ENCODE data around the gene KLHDC3. TPM values are rescaled to one million over a fixed set of nuclear protein-coding genes. Genes with fewer than 3 reads are reported as not detected.

Gene KLHDC3
- total and polyA plus RNA-seq, 9 of the 15 experiments (the other 6 are each of a cell fraction or from before 2014, with no cell fraction given), result 4.5 to 171 (median 107) TPM

DNA sequence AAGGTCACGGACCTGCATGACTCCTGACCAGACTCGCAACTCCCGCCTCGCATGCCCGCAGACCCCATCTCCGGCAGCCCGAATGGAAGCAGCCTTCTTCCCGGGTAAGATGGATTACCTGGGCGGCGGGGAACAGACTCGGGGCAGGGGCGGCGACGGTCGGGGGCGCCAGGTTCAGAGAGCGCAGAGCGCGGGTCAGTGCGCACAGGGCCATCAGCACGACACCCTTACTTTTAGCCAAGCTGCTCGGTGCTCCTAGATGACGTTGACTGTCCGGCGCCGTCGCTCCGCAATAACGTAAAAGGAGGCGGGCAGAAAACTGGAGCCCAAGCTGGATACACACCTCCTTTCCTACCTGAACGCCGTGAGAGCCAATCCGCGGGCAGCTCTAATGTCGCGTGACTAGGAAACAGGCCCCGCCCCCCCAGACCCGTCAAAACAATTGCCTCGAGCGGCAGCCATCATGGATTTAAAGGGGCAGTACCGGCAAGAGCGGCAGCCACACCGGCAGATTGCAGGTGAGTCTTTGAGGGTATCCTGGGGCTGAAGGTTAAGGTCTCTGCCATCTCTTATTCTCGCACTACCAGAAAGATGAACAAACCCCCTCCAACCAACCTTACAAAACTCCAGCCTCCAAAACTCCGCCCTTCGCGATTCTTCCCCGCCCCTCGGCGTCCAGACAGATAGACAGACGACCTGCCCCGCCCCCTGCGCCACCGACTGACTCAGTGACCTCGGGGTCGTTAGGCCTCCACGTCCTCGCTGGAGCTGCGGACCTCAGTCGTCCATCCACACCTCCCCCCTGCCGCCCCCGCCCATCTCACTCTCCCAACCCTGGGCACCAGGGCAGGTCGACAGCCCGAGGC is 45.4 kb downstream of the KLHDC3 start, which contains the start of the genes KLC4 and MRPL2 (continued):
- peak; percentile 50 for TF ChIP-seq PCBP1 (IDR thresholded peaks at IDR 0.05; ENCODE audit: low read depth, low read length, poor library complexity, severe bottlenecking)
- no peak for TF ChIP-seq XRCC5 (IDR thresholded peaks at IDR 0.05; ENCODE audit: low read depth, low read length)
- TF ChIP-seq, protein P1, sequence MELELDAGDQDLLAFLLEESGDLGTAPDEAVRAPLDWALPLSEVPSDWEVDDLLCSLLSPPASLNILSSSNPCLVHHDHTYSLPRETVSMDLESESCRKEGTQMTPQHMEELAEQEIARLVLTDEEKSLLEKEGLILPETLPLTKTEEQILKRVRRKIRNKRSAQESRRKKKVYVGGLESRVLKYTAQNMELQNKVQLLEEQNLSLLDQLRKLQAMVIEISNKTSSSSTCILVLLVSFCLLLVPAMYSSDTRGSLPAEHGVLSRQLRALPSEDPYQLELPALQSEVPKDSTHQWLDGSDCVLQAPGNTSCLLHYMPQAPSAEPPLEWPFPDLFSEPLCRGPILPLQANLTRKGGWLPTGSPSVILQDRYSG (tag; conservative IDR thresholded peaks at IDR 0.05; ENCODE audit: low read depth), result no peak
- TF ChIP-seq FOXM1 (IDR thresholded peaks at IDR 0.05; ENCODE audit: low read depth), result peak; percentile 56
- TF ChIP-seq FOXM1 (CRISPR knock-in tag; IDR thresholded peaks at IDR 0.05; ENCODE audit: low read depth), result no peak
- TF ChIP-seq PPARD (CRISPR knock-in tag; IDR thresholded peaks at IDR 0.05), result no peak
- TF ChIP-seq MTA1 (IDR thresholded peaks at IDR 0.05; ENCODE audit: borderline replicate concordance), result peak; percentile 100
- peak; percentile 75; the same call in 1 of the 2 replicates for TF ChIP-seq HLTF (IDR thresholded peaks at IDR 0.05)
- TF ChIP-seq SMARCC2 (IDR thresholded peaks at IDR 0.05; ENCODE audit: low read depth), result no peak
- no peak for TF ChIP-seq ZNF134 (CRISPR knock-in tag; conservative IDR thresholded peaks at IDR 0.05)
- TF ChIP-seq, protein P2, sequence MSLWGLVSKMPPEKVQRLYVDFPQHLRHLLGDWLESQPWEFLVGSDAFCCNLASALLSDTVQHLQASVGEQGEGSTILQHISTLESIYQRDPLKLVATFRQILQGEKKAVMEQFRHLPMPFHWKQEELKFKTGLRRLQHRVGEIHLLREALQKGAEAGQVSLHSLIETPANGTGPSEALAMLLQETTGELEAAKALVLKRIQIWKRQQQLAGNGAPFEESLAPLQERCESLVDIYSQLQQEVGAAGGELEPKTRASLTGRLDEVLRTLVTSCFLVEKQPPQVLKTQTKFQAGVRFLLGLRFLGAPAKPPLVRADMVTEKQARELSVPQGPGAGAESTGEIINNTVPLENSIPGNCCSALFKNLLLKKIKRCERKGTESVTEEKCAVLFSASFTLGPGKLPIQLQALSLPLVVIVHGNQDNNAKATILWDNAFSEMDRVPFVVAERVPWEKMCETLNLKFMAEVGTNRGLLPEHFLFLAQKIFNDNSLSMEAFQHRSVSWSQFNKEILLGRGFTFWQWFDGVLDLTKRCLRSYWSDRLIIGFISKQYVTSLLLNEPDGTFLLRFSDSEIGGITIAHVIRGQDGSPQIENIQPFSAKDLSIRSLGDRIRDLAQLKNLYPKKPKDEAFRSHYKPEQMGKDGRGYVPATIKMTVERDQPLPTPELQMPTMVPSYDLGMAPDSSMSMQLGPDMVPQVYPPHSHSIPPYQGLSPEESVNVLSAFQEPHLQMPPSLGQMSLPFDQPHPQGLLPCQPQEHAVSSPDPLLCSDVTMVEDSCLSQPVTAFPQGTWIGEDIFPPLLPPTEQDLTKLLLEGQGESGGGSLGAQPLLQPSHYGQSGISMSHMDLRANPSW (CRISPR knock-in tag; IDR thresholded peaks at IDR 0.05), result no peak
- peak; percentile 47 for TF ChIP-seq FOS (IDR thresholded peaks at IDR 0.05; ENCODE audit: extremely low read depth, insufficient read length)
- peak; percentile 94 for TF ChIP-seq KHSRP (IDR thresholded peaks at IDR 0.05)
- no peak for TF ChIP-seq RFX7 (CRISPR knock-in tag; IDR thresholded peaks at IDR 0.05)
- TF ChIP-seq XRCC3 (IDR thresholded peaks at IDR 0.05), result no peak
- TF ChIP-seq, protein P3, sequence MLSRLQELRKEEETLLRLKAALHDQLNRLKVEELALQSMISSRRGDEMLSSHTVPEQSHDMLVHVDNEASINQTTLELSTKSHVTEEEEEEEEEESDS (CRISPR knock-in tag; IDR thresholded peaks at IDR 0.05), result no peak
- no peak; the same call in 1 of the 2 replicates for TF ChIP-seq ZNF384 (IDR thresholded peaks at IDR 0.05; ENCODE audit: low read depth, low read length)
- TF ChIP-seq CBFA2T3 (IDR thresholded peaks at IDR 0.05), result no peak
- TF ChIP-seq TCFL5 (CRISPR knock-in tag; conservative IDR thresholded peaks at IDR 0.05), result no peak
- no peak for TF ChIP-seq ZNF311 (CRISPR knock-in tag; IDR thresholded peaks at IDR 0.05)
- no peak for TF ChIP-seq RBM14 (IDR thresholded peaks at IDR 0.05; ENCODE audit: borderline replicate concordance, insufficient read depth, low read depth, low read length)
- no peak for TF ChIP-seq DDX20 (tag; IDR thresholded peaks at IDR 0.05; ENCODE audit: low read depth)
- TF ChIP-seq NCOA1 (IDR thresholded peaks at IDR 0.05; ENCODE audit: low read depth), result 0 out of 2 replicates have a peak, but pooled peaks have one; percentile 14
- no peak for TF ChIP-seq RHOXF2B (CRISPR knock-in tag; conservative IDR thresholded peaks at IDR 0.05)
- TF ChIP-seq, protein P4, sequence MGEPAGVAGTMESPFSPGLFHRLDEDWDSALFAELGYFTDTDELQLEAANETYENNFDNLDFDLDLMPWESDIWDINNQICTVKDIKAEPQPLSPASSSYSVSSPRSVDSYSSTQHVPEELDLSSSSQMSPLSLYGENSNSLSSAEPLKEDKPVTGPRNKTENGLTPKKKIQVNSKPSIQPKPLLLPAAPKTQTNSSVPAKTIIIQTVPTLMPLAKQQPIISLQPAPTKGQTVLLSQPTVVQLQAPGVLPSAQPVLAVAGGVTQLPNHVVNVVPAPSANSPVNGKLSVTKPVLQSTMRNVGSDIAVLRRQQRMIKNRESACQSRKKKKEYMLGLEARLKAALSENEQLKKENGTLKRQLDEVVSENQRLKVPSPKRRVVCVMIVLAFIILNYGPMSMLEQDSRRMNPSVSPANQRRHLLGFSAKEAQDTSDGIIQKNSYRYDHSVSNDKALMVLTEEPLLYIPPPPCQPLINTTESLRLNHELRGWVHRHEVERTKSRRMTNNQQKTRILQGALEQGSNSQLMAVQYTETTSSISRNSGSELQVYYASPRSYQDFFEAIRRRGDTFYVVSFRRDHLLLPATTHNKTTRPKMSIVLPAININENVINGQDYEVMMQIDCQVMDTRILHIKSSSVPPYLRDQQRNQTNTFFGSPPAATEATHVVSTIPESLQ (CRISPR knock-in tag; IDR thresholded peaks at IDR 0.05), result no peak
